KG1 (cell line): Measurements from ENCODE around the gene GAS7.
"Not testable (repeated sequence)": the region's sequence is repeated elsewhere in the genome, so short reads cannot be mapped to it uniquely, and the experiment has no call there.

ENCODE experiments used
- DNase-seq: peaks from one replicate; lab custom pipeline; 2025; lab: John Stamatoyannopoulos, UW

The GAS7 gene

DNA sequence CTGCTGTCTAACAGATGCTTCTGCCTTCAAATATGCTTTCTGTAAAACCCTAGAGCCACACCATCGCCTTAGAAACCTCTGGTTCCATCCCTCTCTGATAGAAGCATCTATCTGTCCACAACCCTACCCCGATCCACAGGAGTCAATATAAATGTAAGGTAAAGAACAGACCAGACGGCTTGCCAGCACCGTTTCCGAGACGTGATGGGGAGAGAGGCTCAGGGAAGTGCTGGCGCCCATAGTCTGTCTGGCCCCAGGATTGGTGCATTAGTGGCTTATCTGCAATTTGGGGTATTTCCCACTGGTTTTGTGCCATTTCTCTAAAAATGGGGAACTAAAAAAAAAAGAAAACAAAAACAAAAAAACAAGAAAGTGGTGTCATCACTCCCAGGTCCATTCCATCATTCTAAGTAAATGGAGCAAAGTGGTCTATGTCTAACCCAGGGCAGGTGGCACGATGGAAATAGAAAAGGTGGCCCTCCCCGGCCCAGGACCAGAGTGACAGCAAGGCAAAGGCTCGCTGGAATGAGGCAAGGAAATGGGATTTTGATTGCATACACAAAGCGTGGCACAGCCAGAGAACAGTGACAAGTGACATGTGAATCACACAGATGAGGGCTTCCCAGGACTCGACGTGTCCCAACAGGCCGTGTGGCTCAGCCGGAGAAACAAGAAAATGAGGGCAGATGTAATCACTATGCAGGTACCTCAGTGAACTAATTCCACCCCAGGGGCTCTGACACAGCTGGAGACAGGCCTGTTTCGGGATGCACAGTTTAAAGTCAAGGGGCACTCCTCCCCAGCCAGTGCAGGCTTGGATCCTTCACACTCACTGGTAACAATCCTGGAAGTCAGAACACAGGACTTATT is 125.6 kb downstream of the GAS7 start:
- no peak for DNase-seq

DNA sequence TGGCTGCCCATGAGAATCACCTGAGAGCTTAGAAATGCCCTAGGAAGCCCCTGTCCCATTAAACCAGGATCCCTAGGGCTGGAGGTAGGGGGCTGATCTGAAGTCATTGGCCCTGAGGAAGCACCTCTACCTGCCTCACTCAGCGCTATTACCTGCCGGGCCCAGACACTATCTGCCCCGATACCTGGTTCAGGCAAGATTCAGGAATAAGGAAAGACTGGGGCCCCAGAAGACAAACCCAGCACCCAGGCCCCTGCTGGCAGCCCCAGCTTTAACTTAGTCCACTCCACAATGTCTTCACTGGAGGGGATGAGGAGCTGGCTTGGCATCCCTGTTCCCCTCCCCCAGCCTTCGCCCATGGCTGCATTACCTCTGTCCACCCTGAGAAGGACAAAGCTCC is 126.3 kb downstream of the GAS7 start:
- DNase-seq: no peak

DNA sequence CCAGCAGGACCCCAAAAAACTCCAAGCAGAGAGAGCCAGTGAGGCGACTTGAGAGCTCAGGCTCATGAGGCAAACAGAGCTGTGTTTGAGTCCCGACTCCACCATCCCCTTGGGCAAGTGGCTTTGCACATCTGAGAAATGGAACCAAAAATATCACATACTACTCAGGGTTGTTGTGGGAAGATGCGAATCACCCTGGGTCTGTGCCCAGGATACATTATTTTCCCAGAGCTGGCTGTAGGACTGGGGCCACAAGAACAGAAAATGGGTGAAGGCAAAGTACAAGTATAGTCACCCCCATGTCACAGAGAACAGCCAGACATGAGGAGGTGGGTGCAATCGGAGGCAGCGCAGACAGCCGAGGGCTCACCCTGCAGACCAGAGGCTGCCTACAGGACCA is 127.3 kb downstream of the GAS7 start:
- no peak for DNase-seq

GRCh38 chr17:10070690-10071089 is 127.7 kb downstream of the GAS7 start:
- no peak for DNase-seq

GRCh38 chr17:10069301-10069700 is 129.1 kb downstream of the GAS7 start:
- DNase-seq: no peak

DNA sequence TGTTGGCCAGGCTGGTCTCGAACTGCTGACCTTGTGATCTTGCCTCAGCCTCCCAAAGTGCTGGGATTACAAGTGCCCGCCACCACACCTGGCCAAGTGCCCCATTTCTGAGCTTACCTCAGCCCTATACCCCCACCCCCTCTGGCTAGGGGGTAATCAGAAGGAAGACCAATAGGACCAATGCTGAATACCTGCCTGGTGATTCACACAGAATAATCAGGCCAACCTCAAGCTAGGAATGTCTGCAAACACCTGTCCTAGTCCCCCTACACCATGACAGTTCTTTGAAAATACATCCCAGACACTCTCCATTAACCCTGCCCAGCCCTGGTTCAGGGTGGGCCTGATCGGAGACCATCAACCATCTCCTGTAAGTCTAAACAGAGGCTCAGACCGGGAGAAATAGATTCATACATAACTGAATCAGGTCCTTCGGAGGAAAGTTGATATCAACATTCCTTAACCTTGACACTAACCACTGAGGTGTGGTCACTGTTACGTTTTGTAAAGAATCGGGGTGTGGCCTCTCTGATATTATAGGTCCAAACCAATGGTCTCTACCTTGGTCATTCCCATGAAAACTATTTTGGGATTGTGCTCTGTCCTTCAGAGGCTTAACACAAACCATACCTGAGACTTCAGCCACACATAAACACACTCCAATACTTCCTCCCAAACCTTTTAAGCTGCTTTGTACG is 130.8 kb downstream of the GAS7 start:
- no peak for DNase-seq

DNA sequence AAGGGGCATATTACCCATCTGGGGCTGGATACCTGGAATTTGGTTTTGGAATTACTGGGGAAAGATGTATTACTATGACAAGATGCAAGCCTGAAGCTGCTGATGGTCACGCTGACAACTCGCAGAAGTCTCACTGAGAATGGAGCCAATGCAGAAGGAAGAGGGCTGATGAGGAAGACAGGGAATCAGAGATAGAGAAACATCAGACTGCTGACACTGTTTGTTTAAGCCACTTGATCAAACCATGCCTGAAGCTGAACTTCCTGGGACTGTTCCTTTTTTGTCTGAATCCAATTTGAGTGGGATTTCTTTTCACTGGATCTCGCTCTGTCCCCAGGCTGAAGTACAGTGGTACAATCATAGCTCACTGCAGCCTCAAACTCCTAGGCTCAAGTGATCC is 133.9 kb downstream of the GAS7 start:
- no peak for DNase-seq

DNA sequence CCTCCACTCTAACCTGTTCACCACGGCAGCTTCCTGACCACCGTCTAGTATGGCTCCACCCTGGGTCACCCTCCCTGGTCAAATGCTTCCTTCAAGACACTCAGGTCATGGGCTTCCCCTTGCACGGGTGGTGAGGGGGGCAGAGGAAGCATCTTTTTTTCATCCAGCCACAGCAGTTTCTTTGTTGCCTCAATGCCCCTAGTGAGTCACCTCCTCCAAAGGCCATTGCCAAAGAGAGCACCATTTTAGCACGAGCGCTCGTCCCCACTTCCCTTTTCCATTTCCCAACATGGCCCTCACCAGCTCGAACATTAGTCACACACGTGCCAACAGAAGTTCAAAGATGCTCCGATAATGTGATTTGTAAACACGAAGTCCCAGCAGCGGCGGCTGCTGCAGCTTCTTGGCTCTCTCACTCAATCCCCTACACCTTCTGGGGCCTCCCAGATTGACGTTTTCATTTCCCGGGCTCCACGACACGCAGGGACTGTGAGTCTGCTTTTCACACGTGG is 134.6 kb downstream of the GAS7 start:
- no peak for DNase-seq

DNA sequence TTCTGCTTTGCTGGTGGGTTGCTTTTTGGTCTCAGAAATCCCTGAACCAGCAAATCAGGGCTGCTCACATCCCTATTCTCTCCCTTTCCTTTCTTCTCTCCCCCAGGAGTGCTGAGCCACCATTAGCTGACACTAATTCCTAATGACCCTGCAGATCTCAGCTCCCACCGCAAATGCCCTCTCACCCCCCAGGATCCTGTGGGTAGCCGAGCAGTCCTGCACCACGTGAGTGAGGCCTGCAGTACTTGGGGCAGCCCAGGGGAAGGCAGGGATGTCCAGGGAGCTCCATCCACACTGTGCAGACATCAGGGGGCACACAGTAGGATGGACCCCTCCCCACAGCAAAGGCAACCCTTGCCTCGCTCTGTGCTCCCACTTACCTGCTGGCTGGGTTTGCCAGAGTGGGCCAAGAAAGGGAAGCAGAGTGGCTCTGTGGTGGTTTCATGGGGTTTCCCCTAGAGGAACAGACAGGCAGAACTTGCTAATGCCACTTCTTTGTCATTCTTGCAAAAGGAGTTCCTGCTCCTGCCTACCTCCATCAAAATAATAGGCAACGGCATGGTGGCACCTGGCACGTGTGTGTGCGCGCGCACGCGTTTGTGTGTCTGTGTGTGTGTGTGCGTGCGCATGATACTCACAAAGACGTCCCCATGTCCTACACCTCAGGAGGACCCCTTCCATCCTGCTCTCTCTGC is 135.6 kb downstream of the GAS7 start:
- DNase-seq: no peak

DNA sequence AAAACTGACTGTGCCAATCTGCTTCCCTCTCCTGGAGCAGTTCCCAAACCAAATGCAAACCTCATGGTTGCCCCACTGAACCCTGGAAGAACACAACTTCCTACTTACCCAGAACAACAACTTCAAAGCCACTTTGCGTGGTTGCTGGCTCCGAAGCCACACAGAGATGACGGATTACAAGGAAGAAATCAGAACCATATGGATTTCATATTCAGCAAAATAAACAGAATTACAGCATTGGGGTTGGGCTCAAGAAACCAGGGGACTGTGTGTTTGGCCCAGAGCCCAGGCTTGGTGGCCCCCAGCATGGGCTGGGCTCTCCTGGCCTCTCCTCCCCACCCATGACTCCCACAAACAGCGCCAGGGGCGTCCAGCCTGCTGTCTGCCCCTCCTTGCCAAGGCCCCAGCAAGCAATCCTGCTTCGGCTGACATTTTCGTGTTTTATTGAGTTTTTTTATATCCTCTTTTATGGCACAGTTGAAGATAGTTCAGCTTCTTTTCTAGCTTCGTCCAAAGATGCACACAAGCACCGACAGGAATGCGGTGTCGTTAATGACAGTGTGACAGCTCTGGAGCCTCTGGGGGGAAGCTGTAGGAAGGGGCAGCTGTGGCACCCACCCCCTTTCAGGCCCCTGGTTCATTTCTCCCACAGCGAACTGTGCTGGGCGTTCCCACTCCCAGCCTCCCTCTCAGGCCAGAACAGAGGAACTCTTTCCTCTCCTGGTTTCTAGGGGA is 137.1 kb downstream of the GAS7 start:
- DNase-seq: no peak

DNA sequence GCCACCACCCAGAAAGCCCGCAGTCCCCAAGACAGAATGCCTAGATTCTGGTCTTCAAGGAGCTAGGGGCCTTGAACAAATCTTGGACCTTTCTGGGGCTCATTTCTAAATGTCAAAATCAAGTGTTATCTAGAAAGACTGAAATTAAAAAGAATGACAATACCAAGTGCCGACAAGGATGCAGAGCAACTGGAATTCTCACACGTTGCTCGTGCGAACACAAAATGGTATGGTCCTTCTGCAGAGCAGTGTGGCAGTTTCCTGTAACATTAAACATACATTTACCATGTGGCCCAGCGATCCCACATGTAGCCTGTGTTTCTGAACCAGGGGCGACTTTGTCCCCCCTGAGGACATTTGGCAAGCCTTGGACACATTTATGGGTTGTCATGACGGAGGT is 137.9 kb downstream of the GAS7 start:
- DNase-seq: no peak

DNA sequence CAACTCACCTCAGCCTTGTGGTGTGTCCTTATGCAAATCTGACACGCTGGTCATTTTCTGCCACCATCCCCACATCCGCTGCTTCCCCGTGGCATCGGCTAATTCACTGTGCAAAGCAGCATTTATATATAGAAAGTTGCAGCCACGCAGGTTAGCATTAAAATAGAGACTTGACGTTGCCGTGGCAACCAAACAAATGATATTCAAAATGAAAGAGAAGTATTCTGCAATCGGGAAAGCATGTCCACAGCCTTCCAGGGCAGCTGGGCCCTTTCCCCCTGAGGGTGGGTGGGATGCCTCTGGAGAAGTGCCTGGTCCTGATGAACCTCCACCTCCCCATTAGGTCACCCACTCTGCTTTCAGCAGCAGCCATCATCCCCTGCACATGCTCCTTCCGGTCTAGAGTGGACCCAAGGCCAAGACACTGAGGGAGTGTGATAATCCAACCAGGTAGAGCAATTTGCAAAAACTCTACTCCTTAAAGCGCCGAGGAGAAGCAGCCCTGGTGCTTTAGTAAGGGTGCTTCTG is 138.7 kb downstream of the GAS7 start:
- DNase-seq: no peak

DNA sequence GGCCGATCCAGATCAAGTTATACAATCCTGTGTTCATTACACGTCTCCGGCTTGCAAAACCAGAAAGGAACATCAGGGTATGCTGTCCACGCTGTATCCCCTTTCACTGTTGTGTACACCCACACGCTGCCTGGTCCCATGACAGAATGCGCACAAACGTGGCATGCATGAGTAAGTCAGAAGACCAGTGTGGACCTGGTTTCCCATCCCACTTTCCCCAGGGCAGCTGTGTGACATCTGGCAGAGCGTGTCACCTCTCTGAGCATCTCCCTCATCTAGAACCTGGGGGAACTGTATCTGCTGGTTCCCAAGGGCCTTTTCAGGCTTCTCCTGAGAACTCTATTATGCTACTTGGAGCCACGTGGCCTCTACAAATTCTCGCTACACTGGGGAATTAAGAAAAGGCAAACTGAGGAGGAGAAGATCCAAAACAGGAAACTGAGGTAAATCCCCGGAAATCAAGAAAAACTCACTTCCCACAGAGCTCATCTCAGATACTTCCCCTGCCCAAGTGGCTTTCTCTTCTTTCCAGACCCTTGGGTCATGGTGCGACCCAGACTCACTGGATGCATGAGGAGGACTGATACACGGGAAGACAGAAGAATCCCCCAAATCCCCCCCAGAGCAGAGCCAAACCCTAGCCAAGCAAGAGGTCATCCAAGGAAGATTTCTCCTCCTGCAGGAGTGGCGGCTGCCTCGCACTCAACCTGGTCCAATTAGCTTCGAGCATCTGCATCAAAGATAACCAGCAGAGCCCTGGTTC is 139.3 kb downstream of the GAS7 start:
- DNase-seq: no peak

- DNase-seq: not testable (repeated sequence)
These were observed 140.9 kb downstream of the GAS7 start for GRCh38 chr17:10057466-10057865.

DNA sequence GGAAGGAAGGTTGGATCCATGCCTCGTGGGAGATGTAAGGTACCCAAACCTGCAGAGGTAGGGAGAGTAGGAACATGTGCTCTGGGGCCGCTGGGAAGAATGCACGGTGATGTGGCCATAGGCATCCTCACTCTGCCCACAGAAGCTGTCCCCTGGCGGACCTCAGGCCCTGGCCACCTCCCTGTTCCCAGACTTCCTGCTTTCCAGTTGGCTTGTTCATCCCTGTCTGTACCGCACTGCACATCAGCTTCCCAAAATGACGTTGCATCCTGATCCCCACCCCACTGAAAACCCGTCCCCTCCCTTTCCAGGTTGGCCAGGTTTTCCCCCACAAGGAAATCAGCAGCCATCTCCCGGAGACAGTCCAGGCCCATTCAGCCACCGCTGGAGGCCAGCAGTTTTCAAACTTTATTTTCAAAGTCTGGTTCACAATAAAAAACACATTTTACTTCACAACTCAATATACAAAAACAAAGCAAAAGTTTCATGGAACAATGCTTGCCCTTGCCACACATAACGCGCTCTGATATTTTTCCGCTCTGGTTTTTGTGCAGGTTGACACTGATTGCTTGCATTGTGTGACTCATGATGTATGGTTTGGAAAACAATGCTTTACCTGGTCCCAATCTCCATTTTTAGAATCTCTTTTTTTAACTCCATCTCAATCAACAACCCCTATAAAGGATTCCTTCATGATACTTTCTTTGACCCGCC is 143.0 kb downstream of the GAS7 start:
- DNase-seq: no peak

DNA sequence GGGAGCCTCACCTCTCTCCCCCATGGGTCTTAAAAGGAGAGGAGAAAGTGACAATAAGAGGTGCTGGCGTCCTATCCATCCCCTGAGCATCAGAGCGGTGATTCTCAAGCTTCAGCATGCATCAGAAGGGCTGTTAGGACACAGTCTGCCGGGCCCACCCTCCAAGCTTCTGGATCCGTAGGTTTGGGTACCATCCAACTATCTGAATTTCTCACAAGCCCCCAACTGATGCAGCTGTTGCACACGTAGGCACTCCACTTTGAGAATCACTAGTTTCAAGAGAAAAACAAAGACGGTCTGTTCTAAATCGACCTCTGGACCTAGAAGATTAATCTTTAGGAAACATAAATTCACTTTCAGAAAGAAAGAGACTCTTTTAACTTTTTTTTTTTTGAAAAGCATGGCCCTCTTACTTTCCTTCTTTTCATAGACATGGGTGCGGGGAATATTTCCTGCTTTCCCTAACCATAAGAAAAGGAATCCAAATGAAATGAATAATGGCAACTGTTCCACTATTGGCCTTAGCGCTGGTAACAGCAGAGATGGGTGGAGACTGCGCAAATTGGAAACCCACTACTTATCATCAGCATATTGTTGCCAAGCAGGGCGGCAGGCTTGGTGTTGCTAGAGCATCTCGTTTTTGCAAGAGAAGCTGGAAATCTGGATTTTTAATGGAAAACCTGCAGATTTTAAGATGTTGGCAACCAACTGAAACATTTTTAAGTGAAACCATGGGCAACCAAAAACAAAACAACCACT is 144.4 kb downstream of the GAS7 start:
- no peak for DNase-seq

DNA sequence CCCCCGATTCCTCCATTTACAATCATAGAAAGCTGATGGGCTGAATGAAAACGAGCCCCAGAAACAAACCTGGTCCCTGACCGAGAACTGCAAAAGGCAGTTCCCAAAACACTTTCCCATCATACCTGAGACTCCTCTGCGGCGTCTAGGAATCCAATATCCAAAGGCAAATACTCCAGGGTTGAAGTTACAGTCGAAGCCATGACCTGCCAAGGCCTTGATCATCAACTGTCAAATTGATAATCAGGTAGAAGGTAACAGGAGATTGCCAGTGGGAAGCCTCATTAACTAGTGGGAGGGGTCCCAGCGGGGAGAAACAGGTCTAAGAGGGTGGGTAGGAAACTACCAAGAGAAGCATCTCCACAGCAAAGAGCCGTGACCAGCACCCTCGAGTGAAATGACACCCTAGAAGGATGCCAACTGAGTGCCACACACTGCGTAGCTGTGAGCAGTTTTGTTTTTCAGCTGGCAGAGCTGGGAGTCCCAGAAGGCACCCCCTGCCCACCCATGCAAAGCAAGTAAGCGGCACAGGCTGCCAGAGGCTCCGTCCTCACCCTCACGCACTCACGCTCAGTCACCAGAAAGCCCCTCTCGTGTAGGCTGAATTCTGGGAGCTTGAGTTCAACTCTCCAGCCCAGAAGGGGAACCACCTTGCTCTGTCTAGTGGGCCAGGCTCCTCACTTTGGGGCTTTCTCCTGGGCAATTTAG is 146.1 kb downstream of the GAS7 start:
- DNase-seq: no peak

DNA sequence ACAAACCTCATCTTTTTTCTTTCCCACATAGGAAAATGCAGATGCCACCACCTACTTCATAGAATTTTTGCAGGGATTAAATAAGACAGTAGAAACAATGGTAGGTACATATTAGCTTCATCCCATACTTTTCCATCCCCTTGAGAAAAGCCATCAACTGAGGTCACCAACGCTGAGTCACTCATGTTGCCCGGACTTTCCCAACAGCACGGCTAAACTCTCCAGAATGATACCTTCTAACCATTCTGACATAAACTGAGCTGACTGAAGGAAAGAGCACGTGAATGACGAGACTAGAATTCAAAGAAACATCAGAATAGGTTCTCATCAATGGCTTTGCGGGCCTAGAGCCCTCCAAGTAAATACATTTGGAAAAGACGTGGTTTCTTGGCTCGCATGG is 147.3 kb downstream of the GAS7 start:
- DNase-seq: no peak

DNA sequence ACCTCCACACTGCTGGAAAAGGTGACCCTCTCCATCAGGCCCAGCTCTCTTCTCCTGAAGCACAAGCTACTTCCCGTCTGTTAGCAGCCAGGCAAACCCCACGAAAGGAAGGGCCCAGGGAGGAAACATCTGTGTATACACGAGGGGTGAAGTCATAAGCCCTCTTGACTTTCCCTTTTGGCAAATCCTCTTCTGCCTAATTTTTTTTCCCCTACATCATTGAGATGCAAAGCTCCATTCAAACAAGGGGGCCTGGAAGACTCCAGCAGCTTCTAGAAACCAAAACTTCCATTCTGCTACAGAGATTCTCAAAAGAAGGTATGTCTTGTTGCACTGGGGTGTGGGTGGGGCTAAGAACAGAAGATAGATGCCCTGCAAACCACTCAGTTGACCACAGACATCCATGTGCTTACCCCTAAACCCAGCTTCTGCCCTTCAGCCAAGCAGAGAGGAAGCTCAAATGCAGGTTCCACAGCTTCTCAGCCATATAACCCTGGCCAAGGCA is 147.8 kb downstream of the GAS7 start:
- DNase-seq: no peak
